SHP77 (cell line): Measurements from ENCODE around the gene NCKAP5.

Experiments
- DNase-seq, 2 experiments: peaks; one replicate each; lab custom pipeline; 2025; lab: John Stamatoyannopoulos, UW

Gene NCKAP5

GRCh38 chr2:133568172-133568571 is at the start of gene NCKAP5:
Gene NCKAP5, minus strand, starts transcription at chr2:133568463. Its CDS starts 50,937 bp downstream, at chr2:133517526.
- peak; percentile 85 for DNase-seq

GRCh38 chr2:133609664-133610063 is 41.4 kb upstream of the NCKAP5 start:
- DNase-seq = no peak

- DNase-seq = no peak
Measured at GRCh38 chr2:133608291-133608690, 40.0 kb upstream of the NCKAP5 start.

GRCh38 chr2:133607679-133608078 is 39.4 kb upstream of the NCKAP5 start:
- DNase-seq = no peak

GRCh38 chr2:133606616-133607015 is 38.4 kb upstream of the NCKAP5 start:
- DNase-seq = no peak

GRCh38 chr2:133605766-133606137 is 37.5 kb upstream of the NCKAP5 start:
- no peak for DNase-seq

- DNase-seq = no peak
Measured at GRCh38 chr2:133605011-133605765, 36.9 kb upstream of the NCKAP5 start.

GRCh38 chr2:133603109-133603508 is 34.8 kb upstream of the NCKAP5 start:
- no peak for DNase-seq

GRCh38 chr2:133602538-133602937 is 34.3 kb upstream of the NCKAP5 start:
- DNase-seq = no peak

GRCh38 chr2:133600266-133600928 is 32.1 kb upstream of the NCKAP5 start:
- DNase-seq = no peak

GRCh38 chr2:133599811-133600210 is 31.5 kb upstream of the NCKAP5 start:
- DNase-seq = no peak

- DNase-seq = no peak
Measured at GRCh38 chr2:133599211-133599803, 31.0 kb upstream of the NCKAP5 start.

GRCh38 chr2:133598769-133599168 is 30.5 kb upstream of the NCKAP5 start:
- DNase-seq = no peak

GRCh38 chr2:133596701-133597393 is 28.6 kb upstream of the NCKAP5 start:
- DNase-seq = no peak

- DNase-seq = peak; percentile 81 to 92
Measured at GRCh38 chr2:133591164-133591563, 22.9 kb upstream of the NCKAP5 start.

- no peak for DNase-seq
Measured at GRCh38 chr2:133589456-133589855, 21.2 kb upstream of the NCKAP5 start.

GRCh38 chr2:133588144-133588543 is 19.9 kb upstream of the NCKAP5 start:
- no peak for DNase-seq

- DNase-seq = no peak
Measured at GRCh38 chr2:133586978-133587377, 18.7 kb upstream of the NCKAP5 start.

- DNase-seq = peak; percentile 68 to 87
Measured at GRCh38 chr2:133581010-133581760, 12.9 kb upstream of the NCKAP5 start.

GRCh38 chr2:133579274-133579673 is 11.0 kb upstream of the NCKAP5 start:
- no peak for DNase-seq

GRCh38 chr2:133576714-133577113 is 8.5 kb upstream of the NCKAP5 start:
- no peak for DNase-seq

GRCh38 chr2:133574620-133575019 is 6.4 kb upstream of the NCKAP5 start:
- no peak for DNase-seq
